ENCODE data around the gene SRRM2. TPM values are rescaled to one million over a fixed set of nuclear protein-coding genes. Genes with fewer than 3 reads are reported as not detected.
A peak's percentile ranks its signal among the peaks of the same experiment; 100 is the strongest.

Gene SRRM2
- total and polyA plus RNA-seq, 8 donors, result 142 to 2,165 (median 655) TPM

DNA sequence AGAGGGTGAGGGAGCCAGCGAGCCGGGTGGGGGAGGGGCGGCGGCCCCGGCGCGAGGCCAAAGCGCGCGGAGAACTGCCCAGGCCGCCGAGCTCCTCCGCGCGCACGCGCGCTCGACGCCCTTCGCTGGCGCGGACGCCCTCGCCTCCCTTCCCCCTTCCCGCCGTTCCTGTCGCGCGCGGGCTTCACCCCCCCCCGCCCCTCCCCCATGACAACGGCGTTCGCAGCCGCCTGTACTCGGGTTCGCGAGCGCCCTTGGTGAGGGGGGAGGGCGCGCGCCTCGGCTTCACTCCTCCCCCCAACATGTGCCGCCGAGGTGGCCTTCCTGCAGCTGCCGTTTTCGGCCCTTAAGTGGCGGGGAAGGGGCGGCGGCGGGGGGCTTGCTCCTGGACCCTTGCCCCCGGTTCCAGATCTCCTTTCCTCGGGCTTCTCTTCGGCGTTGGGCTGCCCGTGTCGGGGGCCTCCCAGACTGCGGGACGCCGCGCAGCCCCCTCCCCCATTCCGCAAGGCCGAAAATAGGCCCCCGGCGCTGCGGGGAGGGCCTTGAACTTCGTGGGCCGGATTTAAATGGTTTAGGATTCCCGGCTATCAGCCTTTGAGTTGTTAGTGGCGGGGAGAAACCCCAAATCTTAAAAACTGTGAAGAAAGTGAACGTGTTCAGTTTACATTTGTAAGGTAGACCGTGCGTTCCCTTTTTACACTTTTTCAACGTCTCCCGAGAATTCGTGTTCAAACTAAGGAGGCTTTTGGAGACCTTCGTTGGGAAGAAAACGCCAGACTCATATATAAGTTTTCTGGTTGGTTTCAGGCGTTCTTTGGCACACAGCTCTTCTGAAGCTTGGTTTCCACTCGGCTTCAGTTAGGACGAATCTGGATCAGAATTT, 653 bp downstream of the SRRM2 start:
- TF ChIP-seq POLR2A (IDR thresholded peaks at IDR 0.05) (no peak), EP300 (IDR thresholded peaks at IDR 0.05) (no peak), POLR2AphosphoS5 (IDR thresholded peaks at IDR 0.05) (no peak)
- TF ChIP-seq, protein P1, sequence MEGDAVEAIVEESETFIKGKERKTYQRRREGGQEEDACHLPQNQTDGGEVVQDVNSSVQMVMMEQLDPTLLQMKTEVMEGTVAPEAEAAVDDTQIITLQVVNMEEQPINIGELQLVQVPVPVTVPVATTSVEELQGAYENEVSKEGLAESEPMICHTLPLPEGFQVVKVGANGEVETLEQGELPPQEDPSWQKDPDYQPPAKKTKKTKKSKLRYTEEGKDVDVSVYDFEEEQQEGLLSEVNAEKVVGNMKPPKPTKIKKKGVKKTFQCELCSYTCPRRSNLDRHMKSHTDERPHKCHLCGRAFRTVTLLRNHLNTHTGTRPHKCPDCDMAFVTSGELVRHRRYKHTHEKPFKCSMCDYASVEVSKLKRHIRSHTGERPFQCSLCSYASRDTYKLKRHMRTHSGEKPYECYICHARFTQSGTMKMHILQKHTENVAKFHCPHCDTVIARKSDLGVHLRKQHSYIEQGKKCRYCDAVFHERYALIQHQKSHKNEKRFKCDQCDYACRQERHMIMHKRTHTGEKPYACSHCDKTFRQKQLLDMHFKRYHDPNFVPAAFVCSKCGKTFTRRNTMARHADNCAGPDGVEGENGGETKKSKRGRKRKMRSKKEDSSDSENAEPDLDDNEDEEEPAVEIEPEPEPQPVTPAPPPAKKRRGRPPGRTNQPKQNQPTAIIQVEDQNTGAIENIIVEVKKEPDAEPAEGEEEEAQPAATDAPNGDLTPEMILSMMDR (IDR thresholded peaks at IDR 0.05), result no peak
- peaks cover 10 to 22% (median 16%) of the 10 kb centered on the region in 4 donors for H3K36me3 ChIP-seq
- H3K4me3 ChIP-seq, result peak overlapping the region; percentile 79 to 96 (median 90)
- WGBS, 5 donors, result 0 to 1% (median 1%) methylated on average over 50 to 79 of the region's 82 CpGs
- no peaks in the 10 kb centered on the region for H3K27me3 ChIP-seq
- intact Hi-C loops (cut with DNase I; ENCODE audit: low total_unique reads), result no loop called here
- H3K27ac ChIP-seq, result peak overlapping the region; percentile 98 to 100 (median 100)
- peak; percentile 86 to 96 for DNase-seq
- H3K4me1 ChIP-seq, result peaks cover 36 to 60% (median 53%) of the 10 kb centered on the region in 4 donors
- no peaks in the 10 kb centered on the region for H3K9me3 ChIP-seq

DNA sequence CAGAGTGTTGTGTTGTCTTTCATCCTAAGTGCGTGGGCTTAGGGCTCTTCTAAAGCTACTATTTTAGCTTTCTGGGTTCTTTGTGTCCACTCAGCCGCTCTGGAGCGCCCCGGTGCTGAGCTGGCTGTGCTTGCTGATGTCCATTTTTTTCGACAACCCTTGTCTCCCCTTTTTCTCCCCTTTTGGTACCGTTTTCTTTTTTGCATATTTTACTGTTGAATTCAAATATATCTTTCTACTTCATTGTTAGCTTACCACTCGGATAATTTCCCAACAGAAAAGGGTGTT, 1.2 kb downstream of the SRRM2 start:
- Histone ChIP-seq H3K4me1 (peaks cover 36 to 66% (median 56%) of the 10 kb centered on the region in 4 donors), H3K27ac (peak overlapping the region in 4 of 5 donors; percentile 98 to 100 (median 100)), H3K4me3 (peak overlapping the region; percentile 79 to 96 (median 90)), H3K9me3 (no peaks in the 10 kb centered on the region), H3K27me3 (no peaks in the 10 kb centered on the region), H3K36me3 (peaks cover 16 to 28% (median 21%) of the 10 kb centered on the region in 4 donors)
- intact Hi-C loops (cut with DNase I; ENCODE audit: low total_unique reads), result no loop called here
- TF ChIP-seq EP300 (IDR thresholded peaks at IDR 0.05), result no peak
- no peak for TF ChIP-seq POLR2AphosphoS5 (IDR thresholded peaks at IDR 0.05)
- TF ChIP-seq, protein P1 (IDR thresholded peaks at IDR 0.05), result no peak
- TF ChIP-seq POLR2A (IDR thresholded peaks at IDR 0.05), result no peak
- peak in 1 of 2 donors; percentile 49 for DNase-seq
- whole genome bisulfite sequencing, 5 donors, result 0 to 5% (median 1%) methylated on average over 7 of the region's 7 CpGs

DNA sequence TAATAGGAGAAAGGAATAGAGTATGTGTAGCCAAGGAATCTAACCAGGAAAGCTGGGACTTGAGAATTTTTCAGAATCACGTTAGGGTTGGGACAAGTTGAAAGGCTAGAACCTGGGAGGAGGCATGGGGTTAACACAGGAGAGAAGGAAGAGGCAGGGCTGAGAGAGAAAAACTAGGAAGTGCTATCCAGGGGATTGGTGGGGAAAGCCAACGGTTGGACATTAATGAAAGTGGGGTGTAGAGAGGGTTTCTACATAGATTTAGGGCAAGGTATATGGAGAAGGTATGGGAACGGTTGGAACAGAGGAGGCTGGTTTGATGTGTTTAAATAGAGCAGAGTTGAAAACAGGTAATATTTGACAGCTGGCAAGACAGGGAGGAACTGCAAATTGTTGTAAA, 2.7 kb downstream of the SRRM2 start:
- no peak for TF ChIP-seq POLR2A (IDR thresholded peaks at IDR 0.05)
- TF ChIP-seq, protein P1 (IDR thresholded peaks at IDR 0.05), result no peak
- Histone ChIP-seq H3K9me3 (no peaks in the 10 kb centered on the region), H3K4me1 (peaks cover 36 to 77% (median 58%) of the 10 kb centered on the region in 4 donors), H3K27me3 (no peaks in the 10 kb centered on the region), H3K27ac (peak overlapping the region in 1 of 5 donors; percentile 100), H3K36me3 (peaks cover 30 to 42% (median 36%) of the 10 kb centered on the region in 4 donors), H3K4me3 (peak overlapping the region; percentile 79 to 96 (median 90))
- intact Hi-C loops (cut with DNase I; ENCODE audit: low total_unique reads), result no loop called here
- WGBS, 5 donors, result 9 to 22% (median 14%) methylated on average over 3 of the region's 3 CpGs
- no peak for DNase-seq

GRCh38 chr16:2756288-2757015, 4.0 kb downstream of the SRRM2 start:
- intact Hi-C loops (cut with DNase I; ENCODE audit: low total_unique reads), result no loop called here
- H3K4me3 ChIP-seq, result peak overlapping the region in 1 of 4 donors; percentile 96
- no peaks in the 10 kb centered on the region for H3K9me3 ChIP-seq
- TF ChIP-seq, protein P1 (IDR thresholded peaks at IDR 0.05), result no peak
- no peak for TF ChIP-seq POLR2AphosphoS5 (IDR thresholded peaks at IDR 0.05)
- no peak for TF ChIP-seq POLR2A (IDR thresholded peaks at IDR 0.05)
- no peak for TF ChIP-seq EP300 (IDR thresholded peaks at IDR 0.05)
- H3K27me3 ChIP-seq, result no peaks in the 10 kb centered on the region
- WGBS, 5 donors, result 83 to 88% (median 84%) methylated on average over 18 to 30 of the region's 30 CpGs
- H3K4me1 ChIP-seq, result peaks cover 34 to 69% (median 54%) of the 10 kb centered on the region in 4 donors
- peaks cover 43 to 55% (median 49%) of the 10 kb centered on the region in 4 donors for H3K36me3 ChIP-seq
- DNase-seq, result no peak
- no peak overlapping the region for H3K27ac ChIP-seq

All from stomach (tissue), 9 donors.